GM18499 (cell line): ENCODE data around the gene CNOT1.
"Not testable (repeated sequence)": the region's sequence is repeated elsewhere in the genome, so short reads cannot be mapped to it uniquely, and the experiment has no call there.

Experiments used
- ATAC-seq: cut with Tn5 transposase; IDR thresholded peaks from one replicate; pipeline ENCODE4 v1.9.1; 2021; ENCODE audit warnings: moderate number of reproducible peaks; ENCODE audit not compliant: insufficient read depth, unreplicated experiment

CNOT1 gene

DNA sequence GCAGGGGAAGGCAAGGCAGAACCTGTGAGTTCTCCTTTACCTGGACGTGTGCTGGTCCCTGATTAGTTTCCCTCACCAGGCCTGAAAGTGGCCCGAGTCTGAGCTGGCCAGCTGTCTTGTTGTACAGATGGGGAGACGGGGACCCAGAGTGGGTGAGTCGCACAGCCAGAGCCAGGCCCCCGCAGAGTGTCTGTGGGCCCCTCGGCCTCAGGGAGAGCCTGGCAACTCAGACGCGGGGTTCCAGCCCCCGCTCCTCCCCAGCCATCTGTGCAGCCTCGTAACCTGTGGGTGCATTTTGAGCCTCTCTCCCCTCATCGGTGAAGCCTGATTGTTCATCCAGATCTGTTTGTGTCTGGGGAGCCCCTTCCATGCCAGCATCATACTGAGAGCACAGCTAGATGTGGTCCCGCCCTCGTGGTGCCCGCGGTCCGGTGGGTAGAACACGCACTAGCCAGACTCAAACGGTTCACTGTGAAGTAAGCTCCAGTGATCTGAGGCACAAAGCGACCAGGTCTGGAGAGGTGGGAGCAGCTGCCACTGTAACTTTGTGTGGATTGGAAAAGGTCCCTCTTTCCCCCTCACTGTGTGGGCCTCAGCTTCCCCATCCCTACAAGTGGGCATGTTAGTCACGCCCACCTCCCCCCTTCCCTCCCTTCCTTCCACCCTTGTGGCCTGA, 135.7 kb downstream of the CNOT1 start:
- no peak for ATAC-seq

DNA sequence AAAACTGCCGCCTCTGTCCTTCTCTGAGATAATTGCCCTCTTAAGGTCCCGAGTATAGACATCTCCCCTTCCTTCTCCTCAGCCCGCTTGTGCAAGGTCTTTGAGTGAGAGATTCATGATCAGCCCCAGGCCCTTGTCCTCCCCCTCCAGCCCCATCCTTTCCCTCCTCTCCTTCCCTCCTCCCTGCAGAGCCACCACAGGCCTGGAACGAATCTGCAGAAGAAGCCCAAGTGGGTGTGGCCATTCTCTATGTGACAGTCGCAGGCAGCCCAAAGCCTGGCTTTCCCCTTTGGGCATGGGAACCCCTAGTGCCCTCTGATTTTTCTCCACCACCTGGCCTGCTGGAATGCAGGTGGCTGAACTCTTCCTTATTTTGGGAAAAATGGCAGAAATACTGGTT, 136.9 kb downstream of the CNOT1 start:
- ATAC-seq: no peak

DNA sequence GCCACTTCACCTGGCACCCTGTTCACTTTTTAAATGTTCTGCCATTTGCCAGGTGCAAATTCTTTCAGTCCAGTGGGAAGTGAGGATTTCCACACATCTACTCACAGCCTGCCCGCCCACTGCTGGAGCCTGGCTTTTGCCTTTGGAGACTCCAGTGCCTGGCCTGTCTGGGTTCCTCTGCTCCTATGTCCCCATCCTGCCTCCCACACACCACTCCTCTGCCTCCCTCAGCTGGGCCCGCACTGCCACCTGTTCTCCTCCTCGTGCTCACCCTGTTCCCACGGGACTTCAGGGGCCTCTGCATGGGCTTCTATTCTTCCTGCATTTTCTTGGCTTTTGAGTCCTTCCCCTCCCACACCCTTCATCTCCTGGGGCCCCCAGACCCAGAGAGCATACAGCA, 137.6 kb downstream of the CNOT1 start:
- ATAC-seq: no peak

DNA sequence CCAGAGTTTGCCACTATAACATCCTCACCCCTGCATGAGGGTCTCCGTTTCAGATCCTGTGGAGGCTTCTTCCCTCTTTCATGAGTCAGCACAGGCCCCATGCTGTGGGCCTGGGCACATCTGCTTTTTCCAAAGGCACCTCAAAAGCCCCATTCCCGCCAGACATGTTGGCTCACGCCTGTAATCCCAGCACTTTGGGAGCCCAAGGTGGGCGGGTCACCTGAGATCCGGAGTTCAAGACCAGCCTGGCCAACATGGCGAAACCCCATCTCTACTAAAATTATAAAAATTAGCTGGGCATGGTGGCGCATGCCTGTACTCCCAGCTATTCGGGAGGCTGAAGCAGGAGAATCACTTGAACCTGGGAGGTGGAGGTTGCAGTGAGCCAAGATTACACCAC, 139.1 kb downstream of the CNOT1 start:
- not testable (repeated sequence) for ATAC-seq

DNA sequence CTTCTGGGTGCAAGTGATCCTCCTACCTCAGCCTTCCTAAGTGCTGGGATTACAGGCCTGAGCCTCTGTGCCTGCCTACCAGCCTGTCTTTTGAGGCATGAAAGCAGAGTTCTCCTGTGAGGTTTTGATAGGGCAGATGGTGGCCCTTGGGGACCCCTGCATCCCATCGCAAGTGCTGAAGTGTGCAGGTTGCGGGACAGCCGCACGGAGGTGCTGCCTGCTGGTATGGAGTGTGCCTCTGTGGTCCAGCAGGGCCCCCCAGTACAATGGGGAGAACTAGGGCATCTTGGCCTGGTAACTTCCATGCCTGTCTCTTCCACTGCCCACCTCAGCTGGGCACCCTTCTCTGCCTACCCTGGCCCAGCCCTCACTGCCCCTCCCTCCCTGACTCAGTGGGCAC, 139.6 kb downstream of the CNOT1 start:
- ATAC-seq: no peak

DNA sequence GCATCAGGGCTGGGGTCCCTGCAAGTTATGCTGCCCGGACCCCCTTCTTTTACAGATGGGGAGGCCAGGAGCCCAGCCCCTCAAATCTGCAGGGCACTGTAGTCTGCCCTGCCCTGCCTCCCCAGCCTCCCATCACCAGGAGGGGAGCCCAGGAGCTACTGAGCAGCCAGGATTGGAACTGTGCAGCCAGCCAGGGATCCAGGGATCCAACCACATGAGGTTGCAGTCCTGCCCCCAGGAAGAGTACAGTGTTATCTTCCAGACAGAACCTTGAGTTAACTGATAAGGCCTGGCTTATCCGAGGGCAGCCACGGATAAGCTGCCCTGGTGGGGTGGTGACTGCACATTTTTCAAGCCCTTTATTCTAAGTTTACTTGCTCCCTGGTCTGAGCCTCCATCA, 141.1 kb downstream of the CNOT1 start:
- no peak for ATAC-seq

DNA sequence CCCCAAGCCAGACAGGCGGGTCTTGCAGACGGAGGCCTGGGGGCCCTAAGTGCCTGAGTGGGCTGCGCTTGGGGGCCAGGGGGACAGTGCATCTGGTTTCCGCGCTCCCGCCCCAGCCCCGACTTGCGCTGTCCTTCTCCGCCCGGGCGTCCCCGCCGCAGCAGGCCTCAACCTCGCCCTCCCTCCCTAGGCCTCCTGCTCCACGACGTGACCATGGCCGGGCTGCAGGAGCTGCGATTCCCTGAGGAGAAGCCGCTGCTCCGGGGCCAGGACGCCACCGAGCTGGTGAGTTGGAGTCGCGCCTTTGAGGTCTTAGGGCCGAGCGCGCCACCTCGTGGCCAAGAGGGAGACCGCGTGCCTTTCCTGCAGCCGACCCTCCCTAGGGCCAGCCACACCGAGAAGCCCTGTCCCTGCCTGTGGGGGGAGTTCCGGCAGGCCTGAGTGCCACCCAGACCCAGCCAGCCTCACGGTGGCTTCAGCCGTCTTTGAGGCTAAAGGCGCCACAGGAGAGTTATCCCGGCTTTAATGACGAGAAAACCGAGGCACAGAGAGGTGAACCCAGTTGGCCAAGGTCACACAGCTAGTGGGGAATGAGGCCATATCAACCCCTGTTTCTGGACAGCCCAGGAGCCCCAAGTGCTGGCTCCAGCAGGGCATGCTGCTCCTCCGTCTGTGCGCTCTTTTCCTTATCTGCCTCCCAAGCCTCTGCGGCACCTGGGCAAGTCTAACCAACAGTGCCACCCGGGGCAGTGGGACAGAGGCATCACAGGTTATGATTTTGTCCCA, 141.9 kb downstream of the CNOT1 start:
- no peak for ATAC-seq

DNA sequence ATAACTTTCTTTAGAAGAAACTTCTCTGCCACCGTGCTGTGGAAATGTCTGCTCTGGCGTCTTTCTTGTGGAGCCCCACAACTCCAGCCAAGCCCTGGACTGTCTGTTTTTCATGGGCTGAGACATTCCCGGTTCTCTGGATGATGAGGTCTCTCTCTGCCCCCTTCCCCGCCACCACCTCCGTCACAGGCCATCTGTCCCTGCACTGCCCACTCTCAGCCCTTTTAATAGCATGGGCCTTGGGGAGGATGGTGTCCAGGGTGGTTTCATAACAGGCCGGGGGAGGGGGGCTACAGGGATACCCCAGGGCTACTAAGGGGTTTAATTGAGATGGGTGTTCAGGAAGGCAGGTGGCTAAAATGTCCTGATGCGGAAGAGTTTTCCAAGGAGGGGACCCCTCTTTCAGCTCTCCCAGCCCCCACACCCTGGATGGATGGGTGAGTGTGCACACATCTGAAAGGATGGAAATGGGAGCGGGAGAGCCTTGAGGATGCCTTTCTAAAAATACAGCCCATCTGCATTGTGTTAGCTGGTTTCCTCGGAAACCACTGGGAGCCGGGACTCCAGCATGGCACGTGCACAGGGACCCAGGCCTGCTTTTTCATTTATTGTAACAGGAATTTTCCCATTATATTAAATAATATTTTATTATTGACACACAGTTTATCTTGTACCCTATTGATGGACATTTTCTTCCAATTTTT, 144.3 kb downstream of the CNOT1 start:
- no peak for ATAC-seq

DNA sequence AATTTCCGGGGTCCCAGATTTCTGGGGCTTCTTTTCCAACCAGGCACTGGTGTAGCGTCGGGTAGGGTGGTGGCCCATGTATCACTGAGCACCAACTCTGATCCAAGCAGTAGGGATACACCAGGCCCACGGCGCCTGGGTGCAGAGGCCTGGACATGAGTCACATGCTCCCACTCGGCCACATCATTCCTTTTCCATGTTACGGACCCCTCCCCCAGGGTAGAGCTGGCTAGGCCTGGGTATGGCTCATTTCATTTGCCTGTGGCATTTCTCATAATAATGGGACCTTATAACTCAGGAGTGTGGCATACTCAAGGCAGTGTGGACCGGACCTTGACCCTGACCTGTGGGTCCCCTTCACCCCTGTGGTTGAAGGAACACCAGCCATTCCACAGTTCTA, 147.7 kb downstream of the CNOT1 start:
- ATAC-seq: no peak

DNA sequence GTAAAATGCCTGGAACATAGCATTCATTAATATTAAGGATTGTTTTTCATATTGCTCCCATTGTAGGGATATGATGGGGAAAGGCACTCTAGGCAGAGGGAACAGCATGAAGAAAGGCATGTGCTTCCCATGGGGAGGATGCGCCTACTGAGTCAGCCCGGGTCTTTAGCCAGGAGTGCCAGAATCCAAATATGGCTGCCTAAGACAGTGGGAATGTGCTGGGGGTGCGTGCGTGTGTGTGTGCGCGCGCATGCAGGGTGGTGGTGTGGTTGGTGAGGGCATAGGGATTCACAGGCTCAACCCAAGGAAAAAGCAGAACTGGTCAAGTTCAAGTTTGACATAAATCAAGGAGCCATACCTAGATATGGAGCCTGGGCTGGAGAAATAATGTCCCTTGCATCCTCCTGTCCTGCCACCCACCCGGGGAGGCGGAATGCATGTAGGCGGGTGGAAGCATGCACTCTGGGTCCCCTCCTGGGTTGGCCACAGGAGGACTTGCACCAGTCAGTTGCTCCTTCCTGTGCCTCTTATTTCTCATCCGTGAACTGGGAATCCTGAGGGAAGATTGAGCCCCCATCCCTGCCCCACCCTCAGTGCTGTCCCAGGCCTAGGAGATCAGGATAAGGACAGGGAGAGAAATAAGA, 148.3 kb downstream of the CNOT1 start:
- no peak for ATAC-seq

DNA sequence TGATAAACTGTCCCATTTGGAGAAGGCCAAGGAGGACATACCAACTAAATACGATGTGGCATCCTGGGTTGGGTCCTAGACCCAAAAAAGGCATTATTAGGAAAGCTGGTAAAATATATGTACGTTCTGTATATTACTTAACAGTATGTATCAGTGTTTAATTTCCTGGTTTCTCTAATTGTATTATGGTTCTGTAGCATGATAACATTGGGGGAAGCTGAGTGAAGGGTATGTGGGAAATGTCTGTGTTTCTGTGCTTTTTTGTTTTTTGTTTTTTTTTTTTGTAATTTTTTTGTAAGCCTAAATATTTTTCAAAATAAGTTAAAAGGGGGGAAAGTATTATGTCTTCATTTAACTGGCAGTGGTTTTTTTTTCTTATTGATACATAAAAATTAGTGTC, 151.2 kb downstream of the CNOT1 start:
- ATAC-seq: no peak

DNA sequence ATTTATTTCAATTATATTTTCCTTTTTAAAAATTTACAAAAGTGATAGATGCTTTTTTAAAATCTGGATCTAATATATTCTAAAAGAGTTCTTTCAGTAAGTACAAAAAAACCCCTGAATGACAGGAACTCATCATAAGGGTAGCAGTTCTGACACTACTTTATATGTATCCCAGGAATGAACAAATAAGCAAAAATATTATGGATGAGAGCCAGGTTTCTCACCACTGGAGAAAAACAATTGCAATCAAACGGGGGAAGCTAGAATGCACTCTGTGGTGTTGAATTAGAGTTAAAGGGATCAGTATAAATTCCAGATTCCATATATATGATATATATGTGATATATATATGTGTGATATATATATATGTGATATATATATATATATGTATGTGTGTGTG, 152.8 kb downstream of the CNOT1 start:
- ATAC-seq: no peak

DNA sequence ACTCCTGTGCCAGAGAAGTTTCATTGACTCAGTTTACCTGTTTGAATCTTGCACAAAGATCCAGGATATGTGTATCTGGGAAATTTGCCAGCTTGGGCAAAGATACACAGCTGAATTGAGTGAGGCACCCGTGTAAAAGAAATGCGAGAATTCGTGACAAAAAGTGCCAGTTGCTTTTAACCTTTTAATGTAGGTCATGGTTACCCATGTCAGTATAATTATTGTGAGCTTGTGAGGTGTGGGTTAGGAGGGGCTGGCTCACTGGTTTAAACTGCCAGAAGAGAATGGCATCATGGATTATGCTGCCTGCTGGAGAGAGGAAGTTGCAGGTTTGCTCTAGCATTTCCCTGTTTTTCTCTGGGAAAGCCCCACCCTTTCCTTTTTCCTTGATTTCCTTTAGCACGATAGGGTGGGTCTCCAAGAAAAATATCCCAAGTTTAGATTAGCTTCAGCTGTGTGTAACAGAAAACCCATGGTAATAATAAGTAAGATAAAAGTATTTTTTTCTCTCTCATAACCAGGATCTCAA, 154.5 kb downstream of the CNOT1 start:
- no peak for ATAC-seq

DNA sequence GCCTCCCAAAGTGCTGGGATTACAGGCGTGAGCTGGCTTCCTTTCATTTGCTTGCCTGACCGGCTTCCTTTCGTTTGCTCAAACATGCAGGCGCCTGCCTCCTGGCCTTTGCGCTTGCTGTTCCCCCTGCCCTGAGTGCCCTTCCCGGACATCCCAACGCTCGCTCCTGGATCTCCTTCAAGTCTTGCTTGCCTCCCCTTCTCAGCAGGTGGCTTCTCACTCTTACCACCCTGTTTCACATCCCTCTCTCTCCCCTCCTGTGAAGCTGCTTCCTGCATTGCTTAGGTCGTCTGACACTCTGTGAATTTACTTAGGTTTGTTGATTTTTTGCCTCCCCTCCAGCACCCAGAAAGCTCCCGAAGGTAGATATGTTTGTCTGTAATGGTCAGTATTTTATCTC, 155.3 kb downstream of the CNOT1 start:
- ATAC-seq: no peak

DNA sequence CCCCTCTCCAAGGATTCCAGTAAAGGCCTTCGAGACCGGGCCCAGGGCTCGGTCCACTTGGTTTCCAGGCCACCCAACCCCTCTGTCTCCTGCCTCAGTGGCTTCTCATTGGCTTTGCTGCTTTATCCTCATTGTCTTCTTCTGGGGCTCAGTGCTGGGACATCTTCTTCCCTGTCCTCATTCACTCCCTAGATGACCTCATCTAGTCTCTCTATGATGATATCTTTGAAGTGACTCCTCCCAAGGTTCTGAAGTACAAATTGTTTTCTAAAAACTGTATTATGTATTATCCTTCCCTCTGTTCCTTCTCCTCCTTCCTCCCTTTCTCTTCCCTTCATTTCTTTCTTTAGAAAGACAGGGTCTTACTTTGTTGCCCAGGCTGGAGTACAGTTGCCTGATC, 156.8 kb downstream of the CNOT1 start:
- no peak for ATAC-seq

DNA sequence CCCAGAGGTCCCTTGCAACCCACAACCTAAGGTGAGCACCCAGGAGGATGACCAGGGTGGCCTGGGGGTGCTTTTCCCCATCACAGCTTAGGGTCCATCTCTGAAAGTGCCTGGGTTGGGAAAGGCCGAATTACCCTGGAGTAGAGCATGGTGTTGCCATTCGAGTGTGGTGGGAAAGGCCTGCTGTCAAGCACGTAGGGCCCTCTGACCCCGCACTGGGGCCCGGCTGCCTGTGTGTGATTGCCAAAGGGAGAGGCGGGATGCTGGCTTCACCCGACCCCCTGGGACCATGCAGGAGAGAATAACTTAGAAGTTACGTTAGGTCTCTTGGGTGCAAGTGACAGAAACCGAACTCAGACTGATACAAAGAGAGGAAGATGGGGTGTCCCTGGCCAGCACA, 157.4 kb downstream of the CNOT1 start:
- no peak for ATAC-seq

DNA sequence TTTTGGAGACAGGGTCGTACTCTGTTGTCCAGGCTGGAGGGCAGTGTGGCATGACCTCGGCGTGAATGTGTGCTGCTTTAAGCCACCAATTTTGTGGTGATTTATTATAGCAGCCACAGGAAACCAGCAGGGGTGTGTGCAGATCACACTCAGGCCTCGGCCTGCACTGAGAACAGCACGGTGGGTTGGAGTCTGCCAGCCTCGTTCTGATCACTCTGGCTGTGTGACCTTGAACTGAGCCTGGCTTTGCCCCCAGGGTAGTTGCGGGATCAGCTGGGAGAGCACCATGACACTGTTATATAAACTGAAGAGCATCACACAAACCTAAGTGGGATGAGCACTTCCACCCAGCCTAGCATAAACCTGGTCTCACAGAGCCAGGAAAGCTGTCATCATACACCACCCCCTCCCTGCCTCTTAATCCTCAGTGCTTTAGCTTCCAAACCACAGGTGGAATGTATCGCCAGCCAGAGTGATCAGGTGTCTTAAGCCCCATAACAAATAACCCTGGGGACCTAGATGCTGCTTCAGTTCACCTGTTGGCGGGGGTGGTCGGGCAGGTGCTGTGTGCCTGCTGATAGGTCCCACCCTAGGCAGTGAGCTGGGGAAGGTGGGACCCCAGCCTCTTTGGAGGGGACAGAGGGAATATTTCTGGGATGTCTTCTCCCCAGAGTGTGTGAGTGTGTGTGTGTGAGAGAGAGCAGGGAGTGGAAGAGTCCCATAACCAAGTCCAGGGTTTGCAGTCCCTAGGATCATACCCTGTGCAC, 158.2 kb downstream of the CNOT1 start:
- ATAC-seq: no peak
